SJCRH30 (cell line): Measurements from ENCODE around the gene PCDHB7. TPM values are rescaled to one million over a fixed set of nuclear protein-coding genes. Genes with fewer than 3 reads are reported as not detected.

Experiments
- total RNA-seq: library from RNA; depleted of rRNA; stranded (reverse); fragments of >200 nt; shearing (Covaris generic); gene quantifications from 2 replicates; pipeline ENCODE4 v1.2.3, GENCODE V29; 2014; rRNA removed

Gene PCDHB7
- total RNA-seq, 1 experiment from 2014 or later = 1.3 TPM

Other genes starting within 250 kb of the PCDHB7 start
- gene PCDHAC1, start 246.3 kb upstream of the PCDHB7 start, total RNA-seq = not detected in 2 replicates
- gene PCDHAC2, start 206.2 kb upstream of the PCDHB7 start, total RNA-seq = 0.08 TPM in 1 of 2 replicates, not detected in the other
- not detected in 2 replicates for gene PCDHB1, start 121.3 kb upstream of the PCDHB7 start, total RNA-seq
- 24.4 and 24.6 TPM in 2 replicates for gene PCDHB2, start 78.0 kb upstream of the PCDHB7 start, total RNA-seq
- 1.3 and 1.6 TPM in 2 replicates for gene PCDHB3, start 72.2 kb upstream of the PCDHB7 start, total RNA-seq
- gene PCDHB4, start 50.8 kb upstream of the PCDHB7 start, total RNA-seq = 0.25 and 0.42 TPM in 2 replicates
- 20.4 and 23.8 TPM in 2 replicates for gene PCDHB5, start 37.4 kb upstream of the PCDHB7 start, total RNA-seq
- 0.15 and 0.26 TPM in 2 replicates for gene PCDHB6, start 22.6 kb upstream of the PCDHB7 start, total RNA-seq
- gene PCDHB8, start 5.1 kb downstream of the PCDHB7 start, total RNA-seq = 17.8 and 18.6 TPM in 2 replicates
- gene PCDHB16, start 9.7 kb downstream of the PCDHB7 start, total RNA-seq = 5.6 and 6.8 TPM in 2 replicates
- gene PCDHB9, start 14.5 kb downstream of the PCDHB7 start, total RNA-seq = 4.9 and 5.1 TPM in 2 replicates
- 9.7 and 9.8 TPM in 2 replicates for gene PCDHB10, start 19.7 kb downstream of the PCDHB7 start, total RNA-seq
- 8.9 and 9.8 TPM in 2 replicates for gene PCDHB11, start 27.0 kb downstream of the PCDHB7 start, total RNA-seq
- 4.5 and 4.7 TPM in 2 replicates for gene PCDHB12, start 36.1 kb downstream of the PCDHB7 start, total RNA-seq
- gene PCDHB13, start 41.3 kb downstream of the PCDHB7 start, total RNA-seq = 3.0 and 3.2 TPM in 2 replicates
- 10.9 and 11.2 TPM in 2 replicates for gene PCDHB14, start 50.7 kb downstream of the PCDHB7 start, total RNA-seq
- gene PCDHB15, start 72.8 kb downstream of the PCDHB7 start, total RNA-seq = 0.86 and 0.91 TPM in 2 replicates
- gene SLC25A2, start 131.4 kb downstream of the PCDHB7 start, total RNA-seq = 0.08 TPM in 1 of 2 replicates, not detected in the other
- 115 and 130 TPM in 2 replicates for gene TAF7, start 148.1 kb downstream of the PCDHB7 start, total RNA-seq
- 3.5 and 3.6 TPM in 2 replicates for gene PCDHGA1, start 157.9 kb downstream of the PCDHB7 start, total RNA-seq
- gene PCDHGA2, start 166.1 kb downstream of the PCDHB7 start, total RNA-seq = 0.71 and 1.0 TPM in 2 replicates
- 0.56 and 0.67 TPM in 2 replicates for gene PCDHGA3, start 171.2 kb downstream of the PCDHB7 start, total RNA-seq
- gene PCDHGB1, start 177.5 kb downstream of the PCDHB7 start, total RNA-seq = 21.1 and 23.4 TPM in 2 replicates
- 12.9 and 14.7 TPM in 2 replicates for gene PCDHGA4, start 182.4 kb downstream of the PCDHB7 start, total RNA-seq
- gene PCDHGB2, start 187.3 kb downstream of the PCDHB7 start, total RNA-seq = 8.9 and 9.8 TPM in 2 replicates
- gene PCDHGA5, start 191.5 kb downstream of the PCDHB7 start, total RNA-seq = 4.7 and 6.9 TPM in 2 replicates
- gene PCDHGB3, start 197.6 kb downstream of the PCDHB7 start, total RNA-seq = 5.2 and 7.4 TPM in 2 replicates
- gene PCDHGA6, start 201.2 kb downstream of the PCDHB7 start, total RNA-seq = 4.9 and 5.8 TPM in 2 replicates
- 3.6 and 4.7 TPM in 2 replicates for gene PCDHGA7, start 210.1 kb downstream of the PCDHB7 start, total RNA-seq
- gene PCDHGB4, start 215.1 kb downstream of the PCDHB7 start, total RNA-seq = 1.7 and 3.1 TPM in 2 replicates
- 3.3 and 3.4 TPM in 2 replicates for gene PCDHGA8, start 220.0 kb downstream of the PCDHB7 start, total RNA-seq
- 1.6 and 2.2 TPM in 2 replicates for gene PCDHGB5, start 225.3 kb downstream of the PCDHB7 start, total RNA-seq
- 1.8 and 2.3 TPM in 2 replicates for gene PCDHGA9, start 230.1 kb downstream of the PCDHB7 start, total RNA-seq
- gene PCDHGB6, start 235.4 kb downstream of the PCDHB7 start, total RNA-seq = 1.4 and 2.6 TPM in 2 replicates
- 1.3 and 1.6 TPM in 2 replicates for gene PCDHGA10, start 240.3 kb downstream of the PCDHB7 start, total RNA-seq
- gene PCDHGB7, start 245.0 kb downstream of the PCDHB7 start, total RNA-seq = 0.91 and 1.8 TPM in 2 replicates
- gene PCDHGA11, start 248.4 kb downstream of the PCDHB7 start, total RNA-seq = 1.3 and 1.4 TPM in 2 replicates